HL-60 (cell line): Measurements from ENCODE around the gene ARHGEF16.

Experiments used
- DNase-seq, 2 experiments: peaks; one replicate each; pipeline ENCODE4 v3.0.0-alpha.2; 2010 to 2020; ENCODE audit warnings: low read depth in 1 of 2, low spot score in 1 of 2
- H3K27ac ChIP-seq: fragments of 250-450 bp; sonication (Bioruptor Pico); replicated peaks from 2 replicates; pipeline ENCODE4 v1.5.1; 2020; ENCODE audit warnings: mild to moderate bottlenecking, moderate library complexity
- H3K27me3 ChIP-seq: fragments of 250-450 bp; sonication (Bioruptor Pico); 2 replicates; pipeline ENCODE4 v1.5.1; 2021; ENCODE audit warnings: mild to moderate bottlenecking, moderate library complexity; ENCODE audit not compliant: insufficient read depth, poor library complexity, severe bottlenecking
- H3K4me3 ChIP-seq: replicated peaks from 2 replicates; pipeline ENCODE4 v1.5.1; 2011; ENCODE audit warnings: mild to moderate bottlenecking, control low read depth, low read length; ENCODE audit not compliant: insufficient read depth
- CTCF ChIP-seq: IDR thresholded peaks from one replicate; pipeline ENCODE4 v1.5.1; 2011; ENCODE audit warnings: low read length, control low read depth, inconsistent platforms; ENCODE audit not compliant: insufficient read depth
- GABPA ChIP-seq: IDR thresholded peaks from 2 replicates; pipeline ENCODE4 v1.6.1; 2012; ENCODE audit warnings: low read depth
- POLR2AphosphoS5 ChIP-seq: IDR thresholded peaks from 2 replicates; pipeline ENCODE4 v1.6.1; 2012; ENCODE audit warnings: low read depth
- REST ChIP-seq: IDR thresholded peaks from 2 replicates; pipeline ENCODE4 v1.6.1; 2012; ENCODE audit warnings: low read depth; ENCODE audit not compliant: insufficient replicate concordance
- SPI1 ChIP-seq: IDR thresholded peaks from 2 replicates; pipeline ENCODE4 v1.6.1; 2012; ENCODE audit warnings: low read depth, mild to moderate bottlenecking, borderline replicate concordance

Gene ARHGEF16

GRCh38 chr1:3459940-3460671 lies 5.6 kb downstream of the ARHGEF16 start:
- no peak for DNase-seq
- Histone ChIP-seq H3K27me3 (peaks cover 11% of the 10 kb centered on the region), H3K27ac (no peak overlapping the region), H3K4me3 (no peak overlapping the region)
- TF ChIP-seq SPI1: no peak
- no peak for TF ChIP-seq GABPA
- TF ChIP-seq CTCF: no peak
- no peak for TF ChIP-seq POLR2AphosphoS5
- no peak for TF ChIP-seq REST

GRCh38 chr1:3460672-3461131 lies 6.2 kb downstream of the ARHGEF16 start:
- TF ChIP-seq REST (no peak), CTCF (no peak), GABPA (no peak), SPI1 (no peak), POLR2AphosphoS5 (no peak)
- no peak for DNase-seq
- no peak overlapping the region for H3K4me3 ChIP-seq
- H3K27ac ChIP-seq: no peak overlapping the region
- H3K27me3 ChIP-seq: peaks cover 5% of the 10 kb centered on the region

- Histone ChIP-seq H3K4me3 (no peak overlapping the region), H3K27ac (no peak overlapping the region), H3K27me3 (peaks cover 5% of the 10 kb centered on the region)
- no peak for DNase-seq
- TF ChIP-seq POLR2AphosphoS5 (no peak), GABPA (no peak), REST (no peak), CTCF (no peak), SPI1 (no peak)
Observed at GRCh38 chr1:3461238-3461933, 6.9 kb downstream of the ARHGEF16 start.
